Measurements from ENCODE around the gene MT1E. TPM values are rescaled to one million over a fixed set of nuclear protein-coding genes. Genes with fewer than 3 reads are reported as not detected.

MT1E gene
- total and polyA plus RNA-seq, 8 donors, result 16.1 to 1,956 (median 434) TPM

- Histone ChIP-seq H3K4me1 (peaks cover 11 to 41% (median 21%) of the 10 kb centered on the region in 4 donors), H3K27me3 (peaks cover 0 to 74% (median 10%) of the 10 kb centered on the region in 3 donors), H3K9me3 (no peaks in the 10 kb centered on the region), H3K36me3 (no peaks in the 10 kb centered on the region), H3K27ac (no peak overlapping the region), H3K4me3 (no peak overlapping the region)
- 0 to 40% (median 0%) methylated on average over 1 of the region's 1 CpG for WGBS, 5 donors
- DNase-seq, result no peak
- TF ChIP-seq POLR2A (IDR thresholded peaks at IDR 0.05) (no peak), POLR2AphosphoS5 (IDR thresholded peaks at IDR 0.05) (no peak), EP300 (IDR thresholded peaks at IDR 0.05) (no peak)
- intact Hi-C loops (cut with DNase I; ENCODE audit: low total_unique reads), result no loop called here
Observed at GRCh38 chr16:56645838-56646237, 20.3 kb downstream of the MT1E start.

- 38 to 60% (median 53%) methylated on average over 28 to 33 of the region's 33 CpGs for WGBS, 5 donors
- intact Hi-C loops (cut with DNase I; ENCODE audit: low total_unique reads), result no loop called here
- Histone ChIP-seq H3K9me3 (no peaks in the 10 kb centered on the region), H3K4me3 (no peak overlapping the region), H3K27me3 (peaks cover 0 to 66% (median 10%) of the 10 kb centered on the region in 3 donors), H3K27ac (no peak overlapping the region), H3K4me1 (peaks cover 11 to 37% (median 19%) of the 10 kb centered on the region in 4 donors), H3K36me3 (no peaks in the 10 kb centered on the region)
- TF ChIP-seq EP300 (IDR thresholded peaks at IDR 0.05) (no peak), POLR2AphosphoS5 (IDR thresholded peaks at IDR 0.05) (no peak), POLR2A (IDR thresholded peaks at IDR 0.05) (no peak)
- TF ChIP-seq, protein P1, sequence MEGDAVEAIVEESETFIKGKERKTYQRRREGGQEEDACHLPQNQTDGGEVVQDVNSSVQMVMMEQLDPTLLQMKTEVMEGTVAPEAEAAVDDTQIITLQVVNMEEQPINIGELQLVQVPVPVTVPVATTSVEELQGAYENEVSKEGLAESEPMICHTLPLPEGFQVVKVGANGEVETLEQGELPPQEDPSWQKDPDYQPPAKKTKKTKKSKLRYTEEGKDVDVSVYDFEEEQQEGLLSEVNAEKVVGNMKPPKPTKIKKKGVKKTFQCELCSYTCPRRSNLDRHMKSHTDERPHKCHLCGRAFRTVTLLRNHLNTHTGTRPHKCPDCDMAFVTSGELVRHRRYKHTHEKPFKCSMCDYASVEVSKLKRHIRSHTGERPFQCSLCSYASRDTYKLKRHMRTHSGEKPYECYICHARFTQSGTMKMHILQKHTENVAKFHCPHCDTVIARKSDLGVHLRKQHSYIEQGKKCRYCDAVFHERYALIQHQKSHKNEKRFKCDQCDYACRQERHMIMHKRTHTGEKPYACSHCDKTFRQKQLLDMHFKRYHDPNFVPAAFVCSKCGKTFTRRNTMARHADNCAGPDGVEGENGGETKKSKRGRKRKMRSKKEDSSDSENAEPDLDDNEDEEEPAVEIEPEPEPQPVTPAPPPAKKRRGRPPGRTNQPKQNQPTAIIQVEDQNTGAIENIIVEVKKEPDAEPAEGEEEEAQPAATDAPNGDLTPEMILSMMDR (IDR thresholded peaks at IDR 0.05), result no peak
- DNase-seq, result peak in 1 of 2 donors; percentile 51
Observed at GRCh38 chr16:56647641-56648431, 22.3 kb downstream of the MT1E start.

DNA sequence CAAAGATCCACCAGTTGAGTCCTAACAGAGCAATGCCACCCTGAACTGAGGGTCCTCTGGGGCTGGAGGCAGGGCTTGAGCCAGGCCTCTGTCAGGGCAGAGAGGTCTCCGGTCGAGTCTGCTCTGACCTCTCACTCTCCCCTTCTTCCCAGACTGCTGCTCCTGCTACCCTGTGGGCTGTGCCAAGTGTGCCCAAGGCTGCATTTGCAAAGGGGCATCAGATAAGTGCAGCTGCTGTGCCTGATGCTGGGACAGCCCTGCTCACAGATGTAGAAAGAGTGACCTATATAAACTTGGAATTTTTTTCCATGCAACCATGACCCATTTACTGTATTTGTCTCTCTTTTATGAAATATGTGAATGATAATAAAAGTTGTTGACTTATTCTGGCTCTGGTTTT, 23.7 kb downstream of the MT1E start:
- no peaks in the 10 kb centered on the region for H3K9me3 ChIP-seq
- TF ChIP-seq, protein P1 (IDR thresholded peaks at IDR 0.05), result no peak
- TF ChIP-seq EP300 (IDR thresholded peaks at IDR 0.05) (no peak), POLR2A (IDR thresholded peaks at IDR 0.05) (no peak), POLR2AphosphoS5 (IDR thresholded peaks at IDR 0.05) (no peak)
- peaks cover 0 to 23% (median 4%) of the 10 kb centered on the region in 4 donors for H3K4me1 ChIP-seq
- peaks cover 0 to 52% (median 9%) of the 10 kb centered on the region in 3 donors for H3K27me3 ChIP-seq
- intact Hi-C loops (cut with DNase I; ENCODE audit: low total_unique reads), result no loop called here
- 69 to 97% (median 83%) methylated on average over 2 of the region's 2 CpGs for WGBS, 5 donors
- no peak overlapping the region for H3K27ac ChIP-seq
- H3K36me3 ChIP-seq, result no peaks in the 10 kb centered on the region
- no peak for DNase-seq
- no peak overlapping the region for H3K4me3 ChIP-seq

GRCh38 chr16:56649820-56650219, 24.2 kb downstream of the MT1E start:
- DNase-seq, result peak in 1 of 2 donors; percentile 75
- Histone ChIP-seq H3K27ac (no peak overlapping the region), H3K4me3 (no peak overlapping the region), H3K9me3 (no peaks in the 10 kb centered on the region), H3K36me3 (no peaks in the 10 kb centered on the region), H3K4me1 (peaks cover 0 to 22% (median 3%) of the 10 kb centered on the region in 4 donors), H3K27me3 (peaks cover 0 to 47% (median 5%) of the 10 kb centered on the region in 3 donors)
- intact Hi-C loops (cut with DNase I; ENCODE audit: low total_unique reads), result no loop called here
- WGBS, 5 donors, result 51 to 75% (median 57%) methylated on average over 3 of the region's 3 CpGs
- no peak for TF ChIP-seq EP300 (IDR thresholded peaks at IDR 0.05)
- no peak for TF ChIP-seq POLR2A (IDR thresholded peaks at IDR 0.05)
- TF ChIP-seq, protein P1 (IDR thresholded peaks at IDR 0.05), result no peak
- TF ChIP-seq POLR2AphosphoS5 (IDR thresholded peaks at IDR 0.05), result peak in 1 of 3 donors; percentile 50
